ENCODE results near the gene STXBP1.

DNA sequence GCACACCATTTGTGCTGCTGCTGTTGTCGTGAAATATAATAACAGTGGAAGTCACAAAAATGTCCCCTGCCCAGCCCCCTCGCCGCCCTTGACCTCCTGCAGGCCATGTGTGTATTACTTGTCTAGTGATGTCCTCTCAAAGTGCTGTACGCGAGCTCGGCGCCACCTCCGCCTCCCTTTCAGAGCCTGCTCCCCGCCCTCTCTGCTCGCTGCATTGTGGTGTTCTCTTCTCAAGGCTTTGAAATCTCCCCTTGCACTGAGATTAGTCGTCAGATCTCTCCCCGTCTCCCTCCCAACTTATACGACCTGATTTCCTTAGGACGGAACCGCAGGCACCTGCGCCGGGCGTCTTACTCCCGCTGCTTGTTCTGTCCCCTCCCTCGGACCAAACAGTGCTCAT lies 80.0 kb downstream of the STXBP1 start:
- TF ChIP-seq, protein P1, sequence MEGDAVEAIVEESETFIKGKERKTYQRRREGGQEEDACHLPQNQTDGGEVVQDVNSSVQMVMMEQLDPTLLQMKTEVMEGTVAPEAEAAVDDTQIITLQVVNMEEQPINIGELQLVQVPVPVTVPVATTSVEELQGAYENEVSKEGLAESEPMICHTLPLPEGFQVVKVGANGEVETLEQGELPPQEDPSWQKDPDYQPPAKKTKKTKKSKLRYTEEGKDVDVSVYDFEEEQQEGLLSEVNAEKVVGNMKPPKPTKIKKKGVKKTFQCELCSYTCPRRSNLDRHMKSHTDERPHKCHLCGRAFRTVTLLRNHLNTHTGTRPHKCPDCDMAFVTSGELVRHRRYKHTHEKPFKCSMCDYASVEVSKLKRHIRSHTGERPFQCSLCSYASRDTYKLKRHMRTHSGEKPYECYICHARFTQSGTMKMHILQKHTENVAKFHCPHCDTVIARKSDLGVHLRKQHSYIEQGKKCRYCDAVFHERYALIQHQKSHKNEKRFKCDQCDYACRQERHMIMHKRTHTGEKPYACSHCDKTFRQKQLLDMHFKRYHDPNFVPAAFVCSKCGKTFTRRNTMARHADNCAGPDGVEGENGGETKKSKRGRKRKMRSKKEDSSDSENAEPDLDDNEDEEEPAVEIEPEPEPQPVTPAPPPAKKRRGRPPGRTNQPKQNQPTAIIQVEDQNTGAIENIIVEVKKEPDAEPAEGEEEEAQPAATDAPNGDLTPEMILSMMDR (IDR thresholded peaks at IDR 0.05) = no peak
- TF ChIP-seq POLR2A (IDR thresholded peaks at IDR 0.05) = no peak

All from tibial nerve (tissue), 3 donors.